HL-60/S4 treated with retinoic acid at 250 ng/mL for 4 days and 3 days (cell line): ENCODE results near the gene CCL1.
"Not testable (repeated sequence)": the region's sequence is repeated elsewhere in the genome, so short reads cannot be mapped to it uniquely, and the experiment has no call there.

Source experiments
- in situ Hi-C: fragments of 300-500 bp; cut with MboI; formaldehyde crosslinking; loops from 2 replicates; pipeline ENCODE4 v1.7.0; 2022; ENCODE audit warnings: low sequenced_read_pairs

The CCL1 gene

DNA sequence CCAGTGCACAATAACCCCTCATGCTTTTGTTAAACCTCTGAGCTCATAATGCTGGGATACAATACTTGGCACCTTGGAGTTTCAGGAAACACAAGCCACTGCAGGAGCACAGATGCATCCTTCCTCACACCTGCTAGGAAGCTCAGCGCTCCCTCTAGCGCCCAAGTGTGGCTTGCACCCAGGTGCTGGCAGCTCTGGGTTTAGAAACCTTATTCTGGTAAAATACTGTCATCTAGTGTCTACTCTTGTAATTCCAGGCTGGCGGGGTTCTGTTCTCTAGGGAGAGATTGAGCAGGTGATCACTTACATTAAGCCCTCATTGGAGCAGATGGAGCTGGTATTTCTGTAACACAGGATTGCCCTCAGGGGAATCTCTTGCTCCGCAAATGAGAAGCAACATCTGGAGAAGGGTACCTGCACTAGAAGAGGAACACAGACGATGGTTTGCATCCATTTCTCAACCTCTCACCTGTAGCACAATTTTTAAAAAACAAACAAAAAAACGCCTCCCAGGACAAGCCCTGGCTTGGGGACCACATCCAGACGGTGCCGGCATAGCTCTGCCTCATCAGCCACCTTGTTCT is 1.5 kb downstream of the CCL1 start:
- in situ Hi-C loops = loop anchor here (5.0 to 25.0 kb wide), 2 partner anchors 101 to 159 kb away; no protein-coding TSS in a partner anchor

- in situ Hi-C loops = loop anchor here (5.0 to 25.0 kb wide), 2 partner anchors 102 to 158 kb away; no protein-coding TSS in a partner anchor
Observed at GRCh38 chr17:34360601-34361270, 2.3 kb downstream of the CCL1 start.

- in situ Hi-C loops = loop anchor here (25.0 kb wide), 1 partner anchor 104 kb away; no protein-coding TSS in a partner anchor
Observed at GRCh38 chr17:34358631-34359030, 4.4 kb downstream of the CCL1 start.

DNA sequence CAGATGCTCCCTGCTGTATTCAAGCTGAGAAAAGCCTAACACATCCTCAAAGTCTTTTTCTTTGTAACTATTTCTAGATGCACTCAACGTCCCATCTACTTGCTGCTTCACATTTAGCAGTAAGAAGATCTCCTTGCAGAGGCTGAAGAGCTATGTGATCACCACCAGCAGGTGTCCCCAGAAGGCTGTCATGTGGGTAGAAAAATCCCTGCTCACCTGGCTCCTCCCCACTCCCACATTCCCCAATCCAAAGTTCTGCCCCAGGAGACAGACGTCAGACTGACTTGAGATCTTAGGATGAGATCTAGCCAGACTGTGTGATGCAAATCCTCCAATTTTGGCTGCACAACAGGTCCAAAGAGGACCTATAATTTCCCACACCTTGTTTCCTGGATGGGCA is 5.6 kb downstream of the CCL1 start:
- in situ Hi-C loops = loop anchor here (25.0 kb wide), 1 partner anchor 105 kb away; no protein-coding TSS in a partner anchor

GRCh38 chr17:34356194-34356593 is 6.8 kb downstream of the CCL1 start, which contains the start of gene CCL13:
Gene CCL13, plus strand, starts transcription at chr17:34356480. Its CDS starts 47 bp downstream, at chr17:34356527.
- in situ Hi-C loops = loop anchor here (25.0 kb wide), 1 partner anchor 106 kb away; no protein-coding TSS in a partner anchor

GRCh38 chr17:34354637-34355036 is 8.4 kb downstream of the CCL1 start:
- in situ Hi-C loops = loop anchor here (25.0 kb wide), 1 partner anchor 108 kb away; no protein-coding TSS in a partner anchor

DNA sequence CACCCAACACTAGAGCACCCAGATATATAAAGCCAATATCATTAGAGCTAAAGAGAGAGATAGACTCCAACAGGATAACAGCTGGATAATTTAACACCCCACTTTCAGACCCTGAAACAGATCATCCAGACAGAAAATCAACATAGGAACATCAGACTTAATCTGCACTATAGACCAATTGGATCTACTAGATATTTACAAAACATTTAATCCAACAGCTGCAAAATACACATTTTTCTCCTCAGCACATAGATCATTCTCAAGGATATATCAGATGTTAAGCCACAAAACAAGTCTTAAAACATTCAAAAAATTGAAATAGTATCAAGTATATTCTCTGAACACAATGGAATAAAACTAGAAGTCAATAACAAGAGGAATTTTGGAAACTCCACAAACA is 10.8 kb downstream of the CCL1 start:
- in situ Hi-C loops = loop anchor here (25.0 kb wide), 1 partner anchor 110 kb away; no protein-coding TSS in a partner anchor

- in situ Hi-C loops = loop anchor here (25.0 kb wide), 1 partner anchor 111 kb away; no protein-coding TSS in a partner anchor
Observed at GRCh38 chr17:34351096-34351495, 11.9 kb downstream of the CCL1 start.

GRCh38 chr17:34349751-34350150 is 13.3 kb downstream of the CCL1 start:
- in situ Hi-C loops = loop anchor here (25.0 kb wide), 1 partner anchor 113 kb away; no protein-coding TSS in a partner anchor

GRCh38 chr17:34347063-34347462 is 16.0 kb downstream of the CCL1 start:
- in situ Hi-C loops = no loop called here

GRCh38 chr17:34341916-34342315 is 21.1 kb downstream of the CCL1 start:
- in situ Hi-C loops = no loop called here

DNA sequence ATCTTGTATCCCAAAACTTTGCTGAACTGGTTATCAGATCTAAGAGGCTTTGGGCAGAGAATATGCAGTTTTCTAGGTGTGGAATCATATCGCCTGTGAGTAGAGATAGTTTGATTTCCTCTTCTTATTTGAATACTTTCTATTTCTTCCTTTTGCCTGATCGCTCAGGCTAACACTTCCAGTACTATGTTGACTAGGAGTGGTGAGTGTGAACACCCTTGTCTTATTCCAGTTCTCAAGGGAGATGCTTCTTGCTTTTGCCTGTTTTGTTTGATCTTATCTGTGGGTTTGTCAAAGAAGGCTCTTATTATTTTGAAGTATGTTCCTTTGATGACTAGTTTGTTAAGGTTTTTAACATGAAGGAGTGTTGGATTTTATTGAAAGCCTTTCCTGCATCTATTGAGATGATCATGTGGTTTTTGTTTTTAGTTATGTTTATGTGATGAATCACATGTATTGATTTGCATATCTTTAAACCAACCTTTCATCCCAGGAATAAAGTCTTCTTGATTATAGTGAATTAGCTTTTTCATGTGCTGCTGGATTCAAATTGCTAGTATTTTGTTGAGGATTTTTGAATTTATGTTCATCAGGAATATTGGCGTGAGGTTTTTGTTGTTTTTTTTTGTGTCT is 23.8 kb downstream of the CCL1 start:
- in situ Hi-C loops = no loop called here

DNA sequence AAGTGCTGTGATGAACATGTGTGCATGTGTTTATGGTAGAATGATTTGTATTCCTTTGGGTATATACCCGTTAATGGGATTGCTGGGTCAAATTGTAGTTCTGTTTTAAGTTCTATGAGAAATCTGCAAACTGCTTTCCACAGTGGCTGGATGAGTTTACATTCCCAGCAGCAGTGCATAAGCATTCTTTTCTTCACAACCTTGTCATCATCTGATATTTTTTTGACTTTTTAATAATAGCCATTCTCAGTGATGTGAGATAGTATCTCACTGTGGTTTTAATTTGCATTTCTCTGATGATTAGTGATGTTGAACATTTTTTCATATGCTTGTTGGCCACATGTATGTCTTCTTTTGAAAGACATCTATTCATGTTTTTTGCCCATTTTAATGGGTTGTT is 25.3 kb downstream of the CCL1 start:
- in situ Hi-C loops = no loop called here

DNA sequence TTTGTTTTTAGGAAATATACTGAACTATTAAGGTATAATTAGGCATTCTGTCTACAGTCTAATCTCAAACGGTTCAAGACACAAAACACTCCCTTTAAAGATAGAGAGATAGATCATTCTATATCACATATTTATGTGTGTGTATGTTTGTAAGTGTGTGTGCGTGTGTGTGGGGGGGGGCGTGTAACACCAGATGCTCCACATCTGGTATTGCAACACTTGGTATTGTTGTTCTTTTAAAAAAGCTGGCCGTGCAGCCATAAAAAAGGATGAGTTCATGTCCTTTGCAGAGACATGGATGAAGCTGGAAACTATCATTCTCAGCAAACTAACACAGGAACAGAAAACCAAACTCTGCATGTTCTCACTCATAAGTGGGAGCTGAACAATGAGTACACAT is 35.5 kb downstream of the CCL1 start:
- in situ Hi-C loops = not testable (repeated sequence)

DNA sequence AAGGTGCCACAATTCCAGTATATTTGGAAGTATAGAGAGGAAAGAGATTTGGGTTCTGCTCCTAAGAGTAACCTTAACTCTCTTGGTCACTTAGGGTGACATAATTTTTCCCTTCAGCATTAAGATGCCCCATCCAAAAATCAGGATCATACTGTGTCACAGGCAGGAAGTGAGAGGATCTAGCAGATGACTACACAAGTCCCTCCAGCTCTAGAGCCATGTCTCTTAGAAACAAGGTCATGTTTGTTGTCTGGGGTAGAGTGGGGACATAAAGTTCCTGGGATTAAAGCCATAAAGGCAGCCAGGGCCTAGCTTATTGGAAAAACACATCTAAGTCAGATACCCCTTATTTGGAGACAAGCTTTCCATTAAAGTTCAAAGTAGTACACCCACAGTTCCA is 41.1 kb downstream of the CCL1 start:
- in situ Hi-C loops = no loop called here

GRCh38 chr17:34319039-34319483 is 44.0 kb downstream of the CCL1 start, which contains the start of gene CCL8:
Gene CCL8, plus strand, starts transcription at chr17:34319435. Its CDS starts 67 bp downstream, at chr17:34319502.
- in situ Hi-C loops = no loop called here

DNA sequence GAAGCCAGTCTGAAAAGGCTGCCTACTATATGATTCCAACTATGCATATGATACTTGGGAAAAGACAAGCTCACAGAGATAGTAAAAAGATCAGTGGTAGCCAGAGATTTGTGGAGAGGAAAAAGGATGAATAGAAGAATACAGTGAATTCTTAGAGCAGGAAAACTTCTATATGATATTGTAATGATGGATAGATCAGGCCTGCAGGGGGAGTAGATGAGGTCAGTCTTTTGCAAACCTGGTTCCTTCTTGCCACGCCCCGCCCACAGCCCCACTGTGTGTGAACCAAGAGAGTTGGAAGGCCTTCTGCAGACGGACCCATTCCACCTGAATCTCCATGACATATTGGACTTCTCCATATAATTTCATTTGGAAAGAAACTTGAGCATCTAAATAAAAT is 44.6 kb downstream of the CCL1 start:
- in situ Hi-C loops = no loop called here

DNA sequence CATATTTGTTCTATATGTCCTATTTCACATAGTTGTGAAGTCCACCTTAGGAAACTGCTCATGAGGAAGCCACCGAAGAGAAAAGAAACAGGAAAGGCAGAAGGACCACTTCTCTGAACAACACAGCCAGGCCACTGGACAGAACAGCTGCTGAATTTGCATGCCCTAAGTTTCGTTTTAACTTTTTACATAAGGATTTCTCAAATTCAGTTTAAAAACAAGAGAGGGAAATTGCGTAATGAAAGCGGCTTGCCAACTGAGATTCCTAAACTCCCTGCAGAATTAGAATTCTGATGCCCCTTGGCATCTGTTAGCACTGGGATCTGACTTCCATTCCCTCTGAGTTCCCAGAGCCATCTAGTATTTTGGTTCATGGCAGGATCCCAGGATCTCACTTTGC is 48.8 kb downstream of the CCL1 start:
- in situ Hi-C loops = no loop called here

- in situ Hi-C loops = no loop called here
Observed at GRCh38 chr17:34313164-34313563, 49.9 kb downstream of the CCL1 start.

DNA sequence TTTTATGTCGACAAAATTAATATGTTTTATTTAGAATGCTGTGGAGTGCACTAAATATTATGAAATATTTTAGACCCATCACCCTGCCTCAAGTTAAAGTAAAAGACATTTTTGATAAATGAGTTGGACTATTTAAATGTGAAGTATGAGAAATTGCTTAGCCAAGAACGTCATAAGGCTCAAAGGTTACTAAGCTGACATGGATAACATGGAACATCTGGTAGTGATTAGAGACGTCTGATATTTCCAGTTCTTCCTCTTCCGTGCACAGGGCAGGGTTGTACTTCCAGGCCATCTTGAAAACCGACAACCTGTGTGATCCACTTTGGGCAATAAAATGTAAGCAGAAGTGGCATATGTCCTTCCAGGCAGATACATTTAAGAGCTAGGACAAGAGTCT is 51.0 kb downstream of the CCL1 start:
- in situ Hi-C loops = no loop called here

GRCh38 chr17:34311291-34311690 is 51.7 kb downstream of the CCL1 start:
- in situ Hi-C loops = no loop called here
